Measurements from ENCODE around the gene RPL13A.
A peak's percentile ranks its signal among the peaks of the same experiment; 100 is the strongest.

The RPL13A gene

GRCh38 chr19:49530708-49531107, 43.3 kb downstream of the RPL13A start:
- Histone ChIP-seq H4K20me1 (ENCODE audit: insufficient read depth, low read length, poor library complexity, severe bottlenecking) (no peaks in the 10 kb centered on the region), H3K79me2 (ENCODE audit: insufficient read depth, low read length) (no peaks in the 10 kb centered on the region), H3K9ac (ENCODE audit: low read depth, low read length, poor library complexity, severe bottlenecking) (no peak overlapping the region), H3K27me3 (ENCODE audit: insufficient read depth, low read length, poor library complexity, severe bottlenecking) (no peaks in the 10 kb centered on the region), H3K36me3 (ENCODE audit: insufficient read depth, low read length) (no peaks in the 10 kb centered on the region), H3K9me2 (replicated peaks; ENCODE audit: low read depth, low read length) (no peaks in the 10 kb centered on the region), H3K4me2 (ENCODE audit: low read depth, low read length, poor library complexity, severe bottlenecking) (no peak overlapping the region), H3K4me3 (ENCODE audit: low read length, poor library complexity, severe bottlenecking) (no peak overlapping the region), H3K9me3 (ENCODE audit: insufficient read depth, low read depth, low read length) (no peaks in the 10 kb centered on the region), H3K4me1 (ENCODE audit: insufficient read depth, low read length, poor library complexity, severe bottlenecking) (peaks cover 18% of the 10 kb centered on the region), H2AFZ (ENCODE audit: low read length) (no peak overlapping the region), H3F3A (ENCODE audit: low read depth) (no peaks in the 10 kb centered on the region)
- TF ChIP-seq EZH2phosphoT487 (IDR thresholded peaks at IDR 0.05; ENCODE audit: borderline replicate concordance), result no peak
- TF ChIP-seq, protein P1, sequence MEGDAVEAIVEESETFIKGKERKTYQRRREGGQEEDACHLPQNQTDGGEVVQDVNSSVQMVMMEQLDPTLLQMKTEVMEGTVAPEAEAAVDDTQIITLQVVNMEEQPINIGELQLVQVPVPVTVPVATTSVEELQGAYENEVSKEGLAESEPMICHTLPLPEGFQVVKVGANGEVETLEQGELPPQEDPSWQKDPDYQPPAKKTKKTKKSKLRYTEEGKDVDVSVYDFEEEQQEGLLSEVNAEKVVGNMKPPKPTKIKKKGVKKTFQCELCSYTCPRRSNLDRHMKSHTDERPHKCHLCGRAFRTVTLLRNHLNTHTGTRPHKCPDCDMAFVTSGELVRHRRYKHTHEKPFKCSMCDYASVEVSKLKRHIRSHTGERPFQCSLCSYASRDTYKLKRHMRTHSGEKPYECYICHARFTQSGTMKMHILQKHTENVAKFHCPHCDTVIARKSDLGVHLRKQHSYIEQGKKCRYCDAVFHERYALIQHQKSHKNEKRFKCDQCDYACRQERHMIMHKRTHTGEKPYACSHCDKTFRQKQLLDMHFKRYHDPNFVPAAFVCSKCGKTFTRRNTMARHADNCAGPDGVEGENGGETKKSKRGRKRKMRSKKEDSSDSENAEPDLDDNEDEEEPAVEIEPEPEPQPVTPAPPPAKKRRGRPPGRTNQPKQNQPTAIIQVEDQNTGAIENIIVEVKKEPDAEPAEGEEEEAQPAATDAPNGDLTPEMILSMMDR (conservative IDR thresholded peaks at IDR 0.05; ENCODE audit: low read length), result no peak

GRCh38 chr19:49533551-49534488, 46.4 kb downstream of the RPL13A start:
- TF ChIP-seq, protein P1 (conservative IDR thresholded peaks at IDR 0.05; ENCODE audit: low read length), result no peak
- TF ChIP-seq EZH2phosphoT487 (IDR thresholded peaks at IDR 0.05; ENCODE audit: borderline replicate concordance), result no peak
- no peaks in the 10 kb centered on the region for H3K9me3 ChIP-seq (ENCODE audit: insufficient read depth, low read depth, low read length)
- H3K9me2 ChIP-seq (replicated peaks; ENCODE audit: low read depth, low read length), result no peaks in the 10 kb centered on the region
- H3K4me3 ChIP-seq (ENCODE audit: low read length, poor library complexity, severe bottlenecking), result no peak overlapping the region
- H3K27me3 ChIP-seq (ENCODE audit: insufficient read depth, low read length, poor library complexity, severe bottlenecking), result no peaks in the 10 kb centered on the region
- H3K4me1 ChIP-seq (ENCODE audit: insufficient read depth, low read length, poor library complexity, severe bottlenecking), result peaks cover 18% of the 10 kb centered on the region
- no peaks in the 10 kb centered on the region for H4K20me1 ChIP-seq (ENCODE audit: insufficient read depth, low read length, poor library complexity, severe bottlenecking)
- no peak overlapping the region for H3K9ac ChIP-seq (ENCODE audit: low read depth, low read length, poor library complexity, severe bottlenecking)
- no peaks in the 10 kb centered on the region for H3F3A ChIP-seq (ENCODE audit: low read depth)
- H3K79me2 ChIP-seq (ENCODE audit: insufficient read depth, low read length), result no peaks in the 10 kb centered on the region
- H2AFZ ChIP-seq (ENCODE audit: low read length), result no peak overlapping the region
- H3K36me3 ChIP-seq (ENCODE audit: insufficient read depth, low read length), result no peaks in the 10 kb centered on the region
- H3K4me2 ChIP-seq (ENCODE audit: low read depth, low read length, poor library complexity, severe bottlenecking), result peak overlapping the region; percentile 66

DNA sequence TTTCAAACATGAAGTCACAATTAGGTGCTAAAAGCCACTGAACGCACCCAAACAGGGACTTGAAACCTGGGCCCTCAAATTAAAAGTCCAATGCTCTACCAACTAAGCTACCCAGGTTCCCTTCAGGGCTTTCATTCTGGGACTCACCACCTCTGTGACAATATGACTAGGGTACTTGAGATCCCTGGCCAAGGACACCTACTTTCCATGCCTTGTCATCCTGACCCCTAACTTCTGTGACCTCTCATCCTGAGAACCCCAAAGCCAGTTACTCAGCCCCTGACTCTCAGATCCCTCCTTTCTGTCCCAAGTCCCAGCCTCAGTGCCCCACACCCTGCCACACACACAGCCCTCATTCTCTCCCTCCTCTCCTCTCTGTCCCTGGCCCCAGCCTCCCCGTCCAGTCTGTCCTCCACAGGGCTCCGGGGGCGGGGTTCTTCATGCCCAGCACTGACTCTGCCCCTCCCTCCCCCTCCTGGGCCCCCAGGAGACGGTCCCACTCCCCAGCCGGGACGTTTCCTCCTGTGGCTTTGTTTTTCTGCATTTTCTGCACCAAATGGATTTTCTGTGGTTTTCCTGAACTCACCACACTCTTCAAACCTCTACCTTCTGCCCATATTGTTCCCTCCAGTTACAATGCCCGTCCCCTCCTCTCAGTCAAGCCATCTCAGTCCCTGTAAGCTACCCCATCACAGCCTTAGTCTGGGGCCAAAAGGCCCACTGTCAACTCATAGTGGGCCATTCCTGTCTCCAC, 47.4 kb downstream of the RPL13A start:
- Histone ChIP-seq H3K79me2 (ENCODE audit: insufficient read depth, low read length) (no peaks in the 10 kb centered on the region), H3K9ac (ENCODE audit: low read depth, low read length, poor library complexity, severe bottlenecking) (no peak overlapping the region), H3K4me3 (ENCODE audit: low read length, poor library complexity, severe bottlenecking) (peak overlapping the region; percentile 16), H3K36me3 (ENCODE audit: insufficient read depth, low read length) (no peaks in the 10 kb centered on the region), H3K27me3 (ENCODE audit: insufficient read depth, low read length, poor library complexity, severe bottlenecking) (no peaks in the 10 kb centered on the region), H3K9me3 (ENCODE audit: insufficient read depth, low read depth, low read length) (no peaks in the 10 kb centered on the region), H4K20me1 (ENCODE audit: insufficient read depth, low read length, poor library complexity, severe bottlenecking) (no peaks in the 10 kb centered on the region), H3K4me2 (ENCODE audit: low read depth, low read length, poor library complexity, severe bottlenecking) (peak overlapping the region; percentile 66), H3K9me2 (replicated peaks; ENCODE audit: low read depth, low read length) (no peaks in the 10 kb centered on the region), H2AFZ (ENCODE audit: low read length) (no peak overlapping the region), H3K4me1 (ENCODE audit: insufficient read depth, low read length, poor library complexity, severe bottlenecking) (peaks cover 18% of the 10 kb centered on the region), H3F3A (ENCODE audit: low read depth) (no peaks in the 10 kb centered on the region)
- no peak for TF ChIP-seq EZH2phosphoT487 (IDR thresholded peaks at IDR 0.05; ENCODE audit: borderline replicate concordance)
- TF ChIP-seq, protein P1 (conservative IDR thresholded peaks at IDR 0.05; ENCODE audit: low read length), result no peak
